NCI-H2227 treated with DMSO at 0.1 percent for 48 hours (cell line): Measurements from ENCODE around the gene RSU1.

Experiments
- DNase-seq: peaks from one replicate; lab custom pipeline; 2025; lab: John Stamatoyannopoulos, UW

The RSU1 gene

GRCh38 chr10:16674147-16674703, 143.0 kb downstream of the RSU1 start:
- no peak for DNase-seq

- DNase-seq = peak; percentile 74
Observed at GRCh38 chr10:16673443-16673842, 143.8 kb downstream of the RSU1 start.

- peak; percentile 84 for DNase-seq
Observed at GRCh38 chr10:16663444-16663843, 153.8 kb downstream of the RSU1 start.

- no peak for DNase-seq
Observed at GRCh38 chr10:16662923-16663322, 154.3 kb downstream of the RSU1 start.

- DNase-seq = no peak
Observed at GRCh38 chr10:16656895-16657294, 160.3 kb downstream of the RSU1 start.

GRCh38 chr10:16653224-16653623, 164.0 kb downstream of the RSU1 start:
- DNase-seq = no peak

GRCh38 chr10:16652154-16652553, 165.1 kb downstream of the RSU1 start:
- DNase-seq = no peak

GRCh38 chr10:16649757-16650156, 167.5 kb downstream of the RSU1 start:
- DNase-seq = no peak

- DNase-seq = no peak
Observed at GRCh38 chr10:16648366-16648765, 168.9 kb downstream of the RSU1 start.

- DNase-seq = no peak
Observed at GRCh38 chr10:16646181-16647059, 170.8 kb downstream of the RSU1 start.

- no peak for DNase-seq
Observed at GRCh38 chr10:16644146-16644545, 173.1 kb downstream of the RSU1 start.

- DNase-seq = no peak
Observed at GRCh38 chr10:16643502-16643901, 173.7 kb downstream of the RSU1 start.

- DNase-seq = no peak
Observed at GRCh38 chr10:16640153-16640552, 177.1 kb downstream of the RSU1 start.

GRCh38 chr10:16639471-16639870, 177.8 kb downstream of the RSU1 start:
- DNase-seq = no peak

GRCh38 chr10:16632996-16633395, 184.2 kb downstream of the RSU1 start:
- no peak for DNase-seq

GRCh38 chr10:16626697-16627096, 190.5 kb downstream of the RSU1 start:
- DNase-seq = no peak

- no peak for DNase-seq
Observed at GRCh38 chr10:16612981-16613355, 204.3 kb downstream of the RSU1 start.

- DNase-seq = no peak
Observed at GRCh38 chr10:16612115-16612980, 204.9 kb downstream of the RSU1 start.

GRCh38 chr10:16611037-16611436, 206.2 kb downstream of the RSU1 start:
- DNase-seq = no peak

- DNase-seq = no peak
Observed at GRCh38 chr10:16609211-16609610, 208.0 kb downstream of the RSU1 start.

- no peak for DNase-seq
Observed at GRCh38 chr10:16606923-16607322, 210.3 kb downstream of the RSU1 start.

- DNase-seq = no peak
Observed at GRCh38 chr10:16606421-16606820, 210.8 kb downstream of the RSU1 start.

- no peak for DNase-seq
Observed at GRCh38 chr10:16603308-16603707, 213.9 kb downstream of the RSU1 start.
